PC-9 (cell line): ENCODE measurements around the gene RHBDD2. TPM values are rescaled to one million over a fixed set of nuclear protein-coding genes. Genes with fewer than 3 reads are reported as not detected.

Experiments used
- BruUV-seq: library from RNA; stranded (reverse); fragments of 400-500 nt; replicated peaks from 2 replicates; lab custom pipeline; 2021; lab: Mats Ljungman, UMichigan
- CTCF ChIA-PET: fragments of 300-600 bp; sonication (Branson Sonifier 250); formaldehyde crosslinking; loops from one replicate; lab custom pipeline; 2022; ENCODE audit warnings: antibody characterized with exemption; lab: Charles Lee
- POLR2A ChIA-PET: fragments of 300-600 bp; sonication (Branson Sonifier 250); formaldehyde crosslinking; loops from one replicate; lab custom pipeline; 2022; ENCODE audit warnings: antibody characterized with exemption; ENCODE audit not compliant: unreplicated experiment; lab: Charles Lee
- DNase-seq, 2 experiments: peaks; one replicate each; pipeline versions ENCODE4 v3.0.0 to v3.0.0-alpha.2; 2015 to 2022; ENCODE audit warnings: mixed read lengths in 1 of 2
- H2AFZ ChIP-seq: fragments of 200-600 bp; sonication (generic); 2 replicates; pipeline ENCODE4 v1.8.1; 2017; ENCODE audit warnings: antibody characterized with exemption
- H3F3A ChIP-seq: fragments of 200-600 bp; sonication (generic); 2 replicates; pipeline ENCODE4 v1.8.1; 2017; ENCODE audit warnings: antibody characterized with exemption, mild to moderate bottlenecking, low read depth; ENCODE audit not compliant: insufficient read depth
- H3K27ac ChIP-seq: fragments of 200-600 bp; sonication (generic); 2 replicates; pipeline ENCODE4 v1.6.1; 2016; ENCODE audit warnings: mixed run types
- H3K27me3 ChIP-seq: fragments of 200-600 bp; sonication (generic); 2 replicates; pipeline ENCODE4 v1.6.1; 2016; ENCODE audit warnings: low read depth, mixed run types; ENCODE audit not compliant: insufficient read depth
- H3K36me3 ChIP-seq: fragments of 200-600 bp; sonication (generic); 2 replicates; pipeline ENCODE4 v1.6.1; 2016; ENCODE audit warnings: low read depth, mixed run types
- H3K4me1 ChIP-seq: fragments of 200-600 bp; sonication (generic); replicated peaks from 2 replicates; pipeline ENCODE4 v1.6.1; 2016; ENCODE audit warnings: mixed run types; ENCODE audit not compliant: insufficient read depth
- H3K4me2 ChIP-seq: fragments of 200-600 bp; sonication (generic); 2 replicates; pipeline ENCODE4 v1.6.1; 2017; ENCODE audit warnings: mixed run types
- H3K4me3 ChIP-seq: fragments of 200-600 bp; sonication (generic); 2 replicates; pipeline ENCODE4 v1.6.1; 2016; ENCODE audit warnings: mixed run types
- H3K79me2 ChIP-seq: fragments of 200-600 bp; sonication (generic); 2 replicates; pipeline ENCODE4 v1.6.1; 2017; ENCODE audit warnings: low read depth, mixed run types
- H3K9me2 ChIP-seq: fragments of 200-600 bp; sonication (generic); 2 replicates; pipeline ENCODE4 v1.8.1; 2017; ENCODE audit warnings: mild to moderate bottlenecking; ENCODE audit not compliant: insufficient read depth
- H3K9me3 ChIP-seq: fragments of 200-600 bp; sonication (generic); 2 replicates; pipeline ENCODE4 v1.8.1; 2016; ENCODE audit warnings: low read depth; ENCODE audit not compliant: insufficient read depth
- H4K20me1 ChIP-seq: fragments of 200-600 bp; sonication (generic); 2 replicates; pipeline ENCODE4 v1.8.1; 2017; ENCODE audit not compliant: insufficient read depth
- EZH2 ChIP-seq: fragments of 200-600 bp; sonication (generic); IDR thresholded peaks from 2 replicates; pipeline ENCODE4 v1.8.0; 2017; ENCODE audit warnings: antibody characterized with exemption, low read depth
- intact Hi-C: fragments of 100-400 bp; cut with micrococcal nuclease; formaldehyde crosslinking; loops from one replicate; pipeline ENCODE4 v1.10.0; 2022; ENCODE audit not compliant: unreplicated experiment
- total RNA-seq: library from RNA; stranded (reverse); gene quantifications from 2 replicates; pipeline ENCODE4 v1.2.3, GENCODE V29; 2021
- TF ChIP-seq, protein P1 (sequence below): fragments of 200-600 bp; sonication (generic); conservative IDR thresholded peaks from 2 replicates; pipeline ENCODE4 v1.6.1; 2017; ENCODE audit warnings: mixed run types, antibody characterized with exemption, mild to moderate bottlenecking, moderate library complexity

RHBDD2 gene
- total RNA-seq, 1 experiment from 2014 or later, result 71.7 TPM

DNA sequence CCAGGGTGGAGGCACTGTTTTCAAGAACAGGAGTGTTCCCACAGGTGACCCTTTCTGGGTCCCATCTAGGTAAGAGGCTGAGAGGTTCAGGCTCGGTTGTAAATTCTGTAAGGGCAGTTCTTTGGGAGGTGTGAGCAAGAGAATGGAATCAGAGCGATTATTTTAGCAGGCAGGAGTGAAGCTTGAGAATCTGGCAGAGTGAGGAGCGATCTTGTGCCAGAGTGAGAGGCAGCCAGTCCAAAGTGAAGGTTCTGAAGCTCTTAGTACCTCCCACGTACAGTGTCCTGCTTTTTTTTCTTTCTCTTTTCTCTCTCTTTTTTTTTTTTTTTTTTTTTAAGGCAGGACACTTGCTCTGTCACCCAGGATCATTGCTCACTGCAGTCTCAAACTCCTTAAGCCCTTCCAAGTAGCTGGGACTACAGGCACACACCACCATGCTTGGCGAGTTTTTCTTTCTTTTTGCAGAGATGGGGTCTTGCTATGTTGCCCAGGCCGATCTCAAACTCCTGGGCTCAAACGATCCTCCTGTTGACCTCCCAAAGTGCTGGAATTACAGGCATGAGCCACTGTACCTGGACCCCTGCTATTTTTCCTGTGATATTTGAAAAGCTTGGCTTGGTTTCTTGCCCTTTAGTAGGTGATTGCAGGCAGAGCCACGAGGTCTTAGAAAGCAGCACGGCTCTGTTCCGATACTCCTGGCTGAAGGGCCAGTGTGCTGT lies 47.0 kb downstream of the RHBDD2 start:
- POLR2A ChIA-PET, result interaction anchor here (0.6 kb wide), 1 partner anchor 10 kb away, joined by 16 read pairs; no protein-coding TSS in a partner anchor
- Histone ChIP-seq H3K4me3 (no peak overlapping the region), H3K27me3 (no peaks in the 10 kb centered on the region), H2AFZ (no peak overlapping the region), H3K4me2 (no peak overlapping the region), H3F3A (peaks cover 9% of the 10 kb centered on the region; the same call in 1 of the 2 replicates), H4K20me1 (no peaks in the 10 kb centered on the region; the same call in none of the 2 replicates), H3K9me3 (no peaks in the 10 kb centered on the region), H3K36me3 (no peaks in the 10 kb centered on the region), H3K4me1 (no peaks in the 10 kb centered on the region), H3K9me2 (no peaks in the 10 kb centered on the region), H3K79me2 (peaks cover 40% of the 10 kb centered on the region), H3K27ac (no peak overlapping the region)
- intact Hi-C loops, result no loop called here
- CTCF ChIA-PET, result interaction anchor here (0.7 kb wide), 1 partner anchor 1515 kb away, joined by 6 read pairs; no protein-coding TSS in a partner anchor
- TF ChIP-seq EZH2, result no peak
- TF ChIP-seq, protein P1, sequence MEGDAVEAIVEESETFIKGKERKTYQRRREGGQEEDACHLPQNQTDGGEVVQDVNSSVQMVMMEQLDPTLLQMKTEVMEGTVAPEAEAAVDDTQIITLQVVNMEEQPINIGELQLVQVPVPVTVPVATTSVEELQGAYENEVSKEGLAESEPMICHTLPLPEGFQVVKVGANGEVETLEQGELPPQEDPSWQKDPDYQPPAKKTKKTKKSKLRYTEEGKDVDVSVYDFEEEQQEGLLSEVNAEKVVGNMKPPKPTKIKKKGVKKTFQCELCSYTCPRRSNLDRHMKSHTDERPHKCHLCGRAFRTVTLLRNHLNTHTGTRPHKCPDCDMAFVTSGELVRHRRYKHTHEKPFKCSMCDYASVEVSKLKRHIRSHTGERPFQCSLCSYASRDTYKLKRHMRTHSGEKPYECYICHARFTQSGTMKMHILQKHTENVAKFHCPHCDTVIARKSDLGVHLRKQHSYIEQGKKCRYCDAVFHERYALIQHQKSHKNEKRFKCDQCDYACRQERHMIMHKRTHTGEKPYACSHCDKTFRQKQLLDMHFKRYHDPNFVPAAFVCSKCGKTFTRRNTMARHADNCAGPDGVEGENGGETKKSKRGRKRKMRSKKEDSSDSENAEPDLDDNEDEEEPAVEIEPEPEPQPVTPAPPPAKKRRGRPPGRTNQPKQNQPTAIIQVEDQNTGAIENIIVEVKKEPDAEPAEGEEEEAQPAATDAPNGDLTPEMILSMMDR, result no peak
- no peak for DNase-seq
- BruUV-seq, result no TSS peak

DNA sequence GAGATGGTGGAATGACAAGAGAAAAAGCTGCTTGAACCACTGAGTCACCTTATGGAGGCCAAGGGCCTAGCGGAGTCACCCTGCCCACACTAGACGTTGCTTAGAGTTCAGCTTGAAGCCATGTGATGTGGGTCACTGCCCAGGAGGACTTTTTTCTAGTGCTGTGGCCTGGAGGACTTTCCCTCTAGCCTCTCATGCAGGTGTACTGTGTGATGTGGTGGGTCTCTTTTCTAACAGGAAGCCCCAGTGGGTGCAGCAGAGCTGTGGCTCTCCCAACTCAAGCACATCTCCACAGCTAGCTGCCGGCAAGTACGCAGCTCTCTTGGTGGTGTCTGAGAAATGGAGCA lies 49.7 kb downstream of the RHBDD2 start:
- ChIA-PET POLR2A (interaction anchor here (0.6 kb wide), 1 partner anchor 13 kb away, joined by 5 read pairs; no protein-coding TSS in a partner anchor), CTCF (no interaction called here)
- H3K9me2 ChIP-seq, result no peaks in the 10 kb centered on the region
- no peaks in the 10 kb centered on the region for H3K36me3 ChIP-seq
- intact Hi-C loops, result no loop called here
- H3K4me1 ChIP-seq, result no peaks in the 10 kb centered on the region
- H3F3A ChIP-seq, result peaks cover 15% of the 10 kb centered on the region; the same call in 1 of the 2 replicates
- no peak overlapping the region for H3K4me3 ChIP-seq
- no peak overlapping the region for H2AFZ ChIP-seq
- H3K79me2 ChIP-seq, result 0 out of 2 replicates have a peak, but pooled peaks cover 23% of the 10 kb centered on the region
- no peak overlapping the region for H3K4me2 ChIP-seq
- no peaks in the 10 kb centered on the region for H3K27me3 ChIP-seq
- no peak for DNase-seq
- BruUV-seq, result no TSS peak
- no peaks in the 10 kb centered on the region for H3K9me3 ChIP-seq
- no peaks in the 10 kb centered on the region; the same call in 1 of the 2 replicates for H4K20me1 ChIP-seq
- no peak overlapping the region for H3K27ac ChIP-seq
- TF ChIP-seq EZH2, result no peak
- TF ChIP-seq, protein P1, result no peak

DNA sequence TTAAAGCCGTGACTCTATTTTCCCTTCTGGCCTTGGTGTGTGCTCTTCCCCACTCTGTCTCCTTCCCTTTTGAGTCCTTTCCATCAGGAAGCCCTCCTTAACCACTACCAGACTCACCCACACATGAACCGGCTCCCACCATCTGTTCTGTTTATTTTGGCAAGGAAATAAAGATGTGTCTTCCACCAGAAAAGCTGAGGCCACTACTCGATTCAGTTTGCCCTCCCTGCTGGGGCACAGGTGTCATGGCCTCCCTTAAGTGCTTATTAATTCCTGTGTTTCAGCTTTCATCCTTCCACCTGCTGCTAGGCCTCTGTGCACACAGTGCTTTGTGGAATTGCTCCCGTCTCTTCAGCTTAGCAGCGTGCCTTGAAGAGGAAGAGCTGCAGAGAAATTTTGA lies 52.8 kb downstream of the RHBDD2 start:
- TF ChIP-seq, protein P1, result no peak
- Histone ChIP-seq H4K20me1 (no peaks in the 10 kb centered on the region), H3F3A (peaks cover 13% of the 10 kb centered on the region; the same call in 1 of the 2 replicates), H3K79me2 (peaks cover 8% of the 10 kb centered on the region; the same call in 1 of the 2 replicates), H3K9me2 (no peaks in the 10 kb centered on the region), H3K27me3 (no peaks in the 10 kb centered on the region), H2AFZ (no peak overlapping the region), H3K4me1 (no peaks in the 10 kb centered on the region), H3K36me3 (no peaks in the 10 kb centered on the region), H3K9me3 (peaks cover 5% of the 10 kb centered on the region; the same call in 1 of the 2 replicates), H3K27ac (no peak overlapping the region), H3K4me2 (no peak overlapping the region), H3K4me3 (no peak overlapping the region)
- POLR2A ChIA-PET, result no interaction called here
- intact Hi-C loops, result no loop called here
- BruUV-seq, result no TSS peak
- CTCF ChIA-PET, result interaction anchor here (1.0 kb wide), 1 partner anchor 14 kb away, joined by 3 read pairs; no protein-coding TSS in a partner anchor
- no peak for DNase-seq
